ENCODE data around the gene GPAT2.
"Not testable (repeated sequence)": the region's sequence is repeated elsewhere in the genome, so short reads cannot be mapped to it uniquely, and the experiment has no call there.

GRCh38 chr2:96010320-96011128, 24.2 kb downstream of the GPAT2 start:
- peak in 1 of 2 donors; percentile 67 for TF ChIP-seq POLR2A (IDR thresholded peaks at IDR 0.05)
- TF ChIP-seq CTCF (IDR thresholded peaks at IDR 0.05) = not testable (repeated sequence)

Measured in heart left ventricle (tissue), 13 donors.